ENCODE data around the gene DRC1.

The DRC1 gene

GRCh38 chr2:26435106-26435505, 33.4 kb downstream of the DRC1 start:
- TF ChIP-seq CTCF (conservative IDR thresholded peaks at IDR 0.05; ENCODE audit: control insufficient read depth, insufficient read depth, low read depth, low read length) = no peak
- no peak overlapping the region for H3K4me3 ChIP-seq (ENCODE audit: control insufficient read depth, low read depth, low read length)
- no peak for DNase-seq (ENCODE audit: low read depth)

GRCh38 chr2:26438526-26438925, 36.8 kb downstream of the DRC1 start:
- TF ChIP-seq CTCF (conservative IDR thresholded peaks at IDR 0.05; ENCODE audit: control insufficient read depth, insufficient read depth, low read depth, low read length) = peak; percentile 18
- DNase-seq (ENCODE audit: low read depth) = peak; percentile 90
- no peak overlapping the region for H3K4me3 ChIP-seq (ENCODE audit: control insufficient read depth, low read depth, low read length)

DNA sequence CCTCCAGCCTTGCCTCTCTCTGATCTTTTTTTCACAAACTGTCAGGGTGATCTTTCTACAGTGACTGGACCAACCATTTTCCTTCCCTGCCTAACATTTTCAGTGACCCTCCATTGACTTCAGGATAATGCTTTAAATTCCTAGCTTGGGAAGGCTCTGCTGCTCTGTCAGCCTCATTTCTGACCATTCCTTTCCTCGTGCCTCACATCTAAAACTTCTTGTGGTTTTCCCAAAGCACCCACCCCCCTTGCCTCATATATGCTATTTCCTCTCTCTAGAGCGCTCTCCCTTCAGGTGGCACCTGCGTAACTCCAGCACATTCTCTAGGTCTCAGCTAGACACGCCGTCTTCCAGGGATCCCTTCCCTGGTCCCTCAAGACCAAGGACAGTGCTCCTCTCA, 37.2 kb downstream of the DRC1 start:
- no peak for TF ChIP-seq CTCF (conservative IDR thresholded peaks at IDR 0.05; ENCODE audit: control insufficient read depth, insufficient read depth, low read depth, low read length)
- H3K4me3 ChIP-seq (ENCODE audit: control insufficient read depth, low read depth, low read length) = no peak overlapping the region
- DNase-seq (ENCODE audit: low read depth) = no peak

- no peak overlapping the region for H3K4me3 ChIP-seq (ENCODE audit: control insufficient read depth, low read depth, low read length)
- no peak for TF ChIP-seq CTCF (conservative IDR thresholded peaks at IDR 0.05; ENCODE audit: control insufficient read depth, insufficient read depth, low read depth, low read length)
- DNase-seq (ENCODE audit: low read depth) = no peak
These were observed 40.6 kb downstream of the DRC1 start for GRCh38 chr2:26442301-26442700.

DNA sequence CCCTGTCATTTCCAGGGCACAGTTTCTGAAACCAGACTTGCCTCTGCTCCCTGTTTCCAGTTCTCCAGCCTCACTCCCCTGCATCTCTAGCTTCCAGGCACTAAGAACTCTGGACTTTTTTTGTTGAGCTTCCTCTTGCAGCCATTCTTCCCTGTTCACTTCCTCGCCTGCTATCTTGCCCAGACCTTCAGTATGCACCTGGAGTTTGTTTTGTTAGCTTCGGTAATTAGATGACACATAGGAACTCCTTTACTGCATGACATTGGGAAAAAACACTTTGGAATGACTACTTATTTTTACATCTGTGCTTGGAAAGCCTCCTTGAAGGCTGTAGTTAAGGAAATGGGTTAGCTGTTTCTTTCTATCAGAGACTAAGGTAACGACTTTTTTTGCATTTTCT, 41.0 kb downstream of the DRC1 start:
- no peak for DNase-seq (ENCODE audit: low read depth)
- TF ChIP-seq CTCF (conservative IDR thresholded peaks at IDR 0.05; ENCODE audit: control insufficient read depth, insufficient read depth, low read depth, low read length) = no peak
- no peak overlapping the region for H3K4me3 ChIP-seq (ENCODE audit: control insufficient read depth, low read depth, low read length)

GRCh38 chr2:26444236-26444635, 42.5 kb downstream of the DRC1 start:
- DNase-seq (ENCODE audit: low read depth) = no peak
- TF ChIP-seq CTCF (conservative IDR thresholded peaks at IDR 0.05; ENCODE audit: control insufficient read depth, insufficient read depth, low read depth, low read length) = no peak
- no peak overlapping the region for H3K4me3 ChIP-seq (ENCODE audit: control insufficient read depth, low read depth, low read length)

GRCh38 chr2:26448651-26449050, 46.9 kb downstream of the DRC1 start:
- TF ChIP-seq CTCF (conservative IDR thresholded peaks at IDR 0.05; ENCODE audit: control insufficient read depth, insufficient read depth, low read depth, low read length) = no peak
- no peak overlapping the region for H3K4me3 ChIP-seq (ENCODE audit: control insufficient read depth, low read depth, low read length)
- DNase-seq (ENCODE audit: low read depth) = no peak
